HG02763 (cell line): ENCODE results near the gene TSKU.
"Not testable (repeated sequence)": the region's sequence is repeated elsewhere in the genome, so short reads cannot be mapped to it uniquely, and the experiment has no call there.

ENCODE experiments used
- ATAC-seq: cut with Tn5 transposase; IDR thresholded peaks from one replicate; pipeline ENCODE4 v1.9.1; 2021; ENCODE audit warnings: mild to moderate bottlenecking, moderate library complexity; ENCODE audit not compliant: unreplicated experiment

Gene TSKU

GRCh38 chr11:76800466-76801200 is 17.5 kb downstream of the TSKU start:
- no peak for ATAC-seq

DNA sequence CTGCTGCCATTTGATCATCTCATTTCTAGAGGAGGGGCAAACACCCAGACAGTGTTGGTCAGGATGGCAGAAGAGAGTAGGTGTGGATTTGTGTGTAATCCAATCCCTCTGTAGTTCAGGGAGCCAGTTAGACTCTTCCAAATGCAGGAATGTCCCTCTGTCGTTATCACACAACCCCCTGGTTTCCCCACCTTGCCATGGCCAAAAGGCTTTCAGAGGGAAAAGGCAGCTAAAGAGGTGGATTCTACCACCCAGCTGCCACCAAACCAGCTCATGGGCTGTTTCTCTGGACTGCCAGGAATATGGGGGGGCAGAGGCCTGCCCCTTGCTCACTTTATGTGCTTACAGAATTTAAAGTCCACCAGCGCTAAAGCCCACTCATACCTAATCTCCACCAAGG is 18.1 kb downstream of the TSKU start:
- no peak for ATAC-seq

DNA sequence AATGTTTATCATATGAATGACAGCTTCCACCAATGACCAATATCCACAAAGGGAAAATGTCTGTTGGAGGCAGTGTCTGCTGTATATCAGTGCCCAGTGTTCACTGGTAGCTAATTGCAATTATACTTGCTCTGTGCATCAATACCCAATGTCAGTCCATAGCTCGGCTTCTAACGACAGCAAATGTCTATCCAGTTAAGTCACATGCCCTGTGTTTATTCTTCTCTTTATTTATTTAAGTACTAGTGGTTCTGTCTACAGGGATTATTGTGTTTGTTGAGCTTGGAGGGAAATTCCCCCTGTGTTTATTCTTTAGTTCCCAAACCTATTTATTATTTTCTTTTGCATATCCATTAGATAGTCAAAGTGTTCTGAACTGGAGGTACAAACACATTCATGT is 18.6 kb downstream of the TSKU start:
- no peak for ATAC-seq

- no peak for ATAC-seq
These were observed 19.0 kb downstream of the TSKU start for GRCh38 chr11:76802151-76802550.

GRCh38 chr11:76802621-76803020 is 19.5 kb downstream of the TSKU start:
- no peak for ATAC-seq

DNA sequence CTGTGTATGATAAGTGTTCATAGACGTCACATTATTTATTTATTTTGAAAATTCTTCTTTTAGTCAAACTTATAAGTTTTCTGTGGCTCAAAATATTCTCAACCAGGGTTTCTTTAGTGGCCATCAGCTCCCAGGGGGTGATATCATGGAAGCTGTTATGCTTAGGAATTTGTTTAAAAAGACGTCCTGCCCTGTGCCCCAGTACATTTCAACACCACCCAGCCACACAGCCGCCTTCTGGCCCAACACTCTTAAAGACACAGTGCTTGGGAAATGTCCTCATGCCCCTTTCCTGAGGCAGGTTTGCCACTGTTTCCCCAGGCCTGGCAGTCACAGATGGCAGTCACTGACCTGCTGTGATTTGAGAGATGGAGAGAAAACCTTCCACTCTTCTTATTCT is 19.9 kb downstream of the TSKU start:
- ATAC-seq = no peak

GRCh38 chr11:76803811-76804600 is 20.9 kb downstream of the TSKU start:
- no peak for ATAC-seq

GRCh38 chr11:76805206-76805913 is 22.2 kb downstream of the TSKU start:
- no peak for ATAC-seq

DNA sequence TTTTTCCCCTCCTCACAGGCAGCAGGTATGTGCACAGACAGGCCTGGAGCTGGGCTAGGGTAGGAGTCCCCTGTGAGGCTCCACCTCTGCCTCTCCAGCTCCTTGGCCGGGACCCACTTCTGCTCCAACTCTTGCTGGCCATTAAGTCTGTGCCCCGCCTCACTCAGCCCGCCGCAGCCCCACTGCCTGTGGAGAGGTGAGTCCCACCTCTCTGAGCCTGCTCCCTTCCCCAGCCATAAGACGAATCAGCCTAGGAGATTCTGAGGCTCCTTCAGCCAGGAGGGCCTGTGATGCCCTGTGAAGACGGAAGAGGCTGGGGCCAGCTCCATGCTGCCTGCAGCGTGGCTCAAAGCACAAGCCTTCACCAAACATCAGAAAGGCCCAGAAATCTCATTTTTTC is 23.0 kb downstream of the TSKU start:
- ATAC-seq = no peak

DNA sequence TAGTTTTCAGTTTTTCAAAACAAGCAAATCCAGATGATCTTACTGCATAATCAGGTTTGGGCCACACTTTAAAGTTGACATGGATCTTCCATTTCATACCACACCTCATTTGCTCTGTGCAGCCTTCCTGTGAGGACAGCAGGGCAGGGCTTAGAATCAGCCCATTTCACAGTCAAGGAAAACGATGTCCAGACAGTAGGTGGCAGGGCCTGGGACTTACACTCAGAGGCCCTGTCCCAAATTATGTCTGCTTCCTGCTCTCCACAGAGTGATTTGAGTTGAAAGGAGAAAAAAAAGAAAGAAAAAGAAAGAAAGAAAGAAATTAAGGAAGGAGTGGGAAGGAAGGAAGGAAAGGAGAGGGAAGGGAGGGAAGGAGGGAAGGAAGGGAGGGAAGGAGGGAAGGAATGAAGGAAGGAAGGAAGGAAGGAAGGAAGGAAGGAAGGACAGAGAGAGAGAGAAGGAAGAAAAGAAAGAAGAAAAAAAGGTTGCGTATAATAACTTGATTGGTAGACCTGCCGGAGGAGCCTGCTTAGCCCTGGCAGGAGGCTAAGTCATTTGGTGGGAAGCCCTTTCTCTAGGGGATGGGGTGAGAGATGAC is 23.6 kb downstream of the TSKU start:
- no peak for ATAC-seq

DNA sequence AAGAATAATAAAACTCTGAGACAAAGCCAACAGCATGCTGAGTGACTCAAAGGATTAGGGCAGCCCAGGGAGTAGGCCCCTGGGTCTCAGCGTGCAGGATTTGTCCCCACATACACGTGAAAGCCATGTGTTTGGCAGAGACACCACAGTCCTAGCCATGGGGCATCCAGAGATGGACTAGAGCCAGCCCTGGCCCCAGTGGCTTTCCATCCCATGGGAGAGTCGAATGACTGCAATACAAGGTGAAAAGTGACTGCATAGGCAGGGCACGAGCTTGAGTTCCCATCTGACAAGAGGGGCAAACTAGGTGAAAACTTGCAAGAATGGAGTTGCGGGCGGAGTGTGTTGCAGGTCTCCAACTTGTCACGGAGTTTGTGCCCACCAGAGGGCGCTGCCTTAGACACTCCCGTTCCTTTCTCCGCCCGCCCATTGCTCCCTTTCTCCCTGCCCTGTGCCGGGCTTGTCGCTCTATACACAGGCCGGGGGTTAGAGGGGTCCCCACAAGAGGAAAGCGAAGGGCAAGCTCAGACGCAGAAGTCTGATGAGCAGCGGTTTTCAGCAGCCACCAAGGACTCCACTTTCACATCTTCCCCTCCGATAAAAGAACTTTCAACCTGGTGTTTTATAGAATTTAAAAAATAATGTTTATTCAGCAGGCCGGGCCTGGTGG is 24.2 kb downstream of the TSKU start:
- ATAC-seq = no peak

DNA sequence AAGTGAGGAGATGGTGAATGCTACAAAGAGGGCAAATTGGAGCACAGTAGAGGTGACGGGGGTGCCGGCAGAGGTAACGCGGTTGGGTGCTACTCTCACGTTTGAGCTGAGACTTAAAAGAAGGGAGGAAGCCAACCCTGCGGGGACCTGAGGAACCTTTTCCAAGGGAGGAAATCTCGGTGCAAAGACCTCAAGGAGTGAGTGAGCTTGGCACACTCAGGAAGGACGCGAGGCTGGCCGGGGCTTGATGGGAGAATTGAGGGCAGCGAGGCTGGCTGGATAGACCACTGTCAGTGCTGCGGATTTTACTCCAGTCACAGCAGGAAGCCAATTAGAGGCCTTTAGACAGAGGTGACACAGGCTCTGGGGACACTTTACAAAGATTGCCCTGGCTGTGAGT is 25.0 kb downstream of the TSKU start:
- ATAC-seq = no peak

- no peak for ATAC-seq
These were observed 25.8 kb downstream of the TSKU start for GRCh38 chr11:76808996-76809395.

GRCh38 chr11:76810151-76810853 is 27.1 kb downstream of the TSKU start:
- no peak for ATAC-seq

- ATAC-seq = no peak
These were observed 28.1 kb downstream of the TSKU start for GRCh38 chr11:76811259-76811658.

DNA sequence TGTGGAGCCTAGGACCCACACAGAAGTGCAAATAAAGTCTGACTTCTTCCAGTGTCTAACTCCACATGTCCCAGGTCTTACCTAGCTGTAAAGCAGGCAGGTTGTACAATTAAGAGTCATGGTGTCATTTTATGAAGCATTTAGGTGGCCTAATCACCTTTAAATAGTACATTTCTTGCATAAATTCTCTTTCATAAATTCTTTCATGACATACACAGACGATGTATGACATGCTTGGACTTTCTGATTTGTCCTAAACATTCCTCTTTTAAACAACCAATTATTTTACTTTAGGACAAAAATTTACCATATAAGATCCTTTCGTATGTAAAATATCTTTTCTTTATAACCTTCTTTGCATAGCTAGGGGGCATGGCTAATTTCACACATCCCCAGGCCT is 31.3 kb downstream of the TSKU start:
- no peak for ATAC-seq

DNA sequence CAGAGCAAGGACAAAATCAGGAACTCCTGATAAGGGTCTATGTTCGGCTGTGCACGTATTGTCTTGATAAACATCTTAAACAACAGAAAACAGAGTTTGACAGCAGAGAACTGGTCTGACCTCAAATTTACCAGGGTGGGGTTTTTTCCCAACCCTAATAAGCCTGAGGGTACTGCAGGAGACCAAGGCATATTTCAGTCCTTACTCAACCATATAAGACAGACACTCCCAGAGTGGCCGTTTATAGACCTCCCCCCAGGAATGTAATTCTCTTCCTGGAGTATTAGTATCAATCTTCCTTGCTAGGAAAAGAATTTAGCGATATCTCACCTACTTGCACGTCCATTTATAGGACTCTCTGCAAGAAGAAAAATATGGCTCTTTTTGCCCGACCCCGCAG is 32.5 kb downstream of the TSKU start:
- not testable (repeated sequence) for ATAC-seq

GRCh38 chr11:76820184-76820566 is 37.0 kb downstream of the TSKU start:
- ATAC-seq = no peak

GRCh38 chr11:76821396-76821795 is 38.2 kb downstream of the TSKU start:
- ATAC-seq = not testable (repeated sequence)

- no peak for ATAC-seq
These were observed 39.2 kb downstream of the TSKU start for GRCh38 chr11:76822406-76822805.
